ENCODE results near the gene TOP3A.
"Not testable (repeated sequence)": the region's sequence is repeated elsewhere in the genome, so short reads cannot be mapped to it uniquely, and the experiment has no call there.

Gene TOP3A, protein sequence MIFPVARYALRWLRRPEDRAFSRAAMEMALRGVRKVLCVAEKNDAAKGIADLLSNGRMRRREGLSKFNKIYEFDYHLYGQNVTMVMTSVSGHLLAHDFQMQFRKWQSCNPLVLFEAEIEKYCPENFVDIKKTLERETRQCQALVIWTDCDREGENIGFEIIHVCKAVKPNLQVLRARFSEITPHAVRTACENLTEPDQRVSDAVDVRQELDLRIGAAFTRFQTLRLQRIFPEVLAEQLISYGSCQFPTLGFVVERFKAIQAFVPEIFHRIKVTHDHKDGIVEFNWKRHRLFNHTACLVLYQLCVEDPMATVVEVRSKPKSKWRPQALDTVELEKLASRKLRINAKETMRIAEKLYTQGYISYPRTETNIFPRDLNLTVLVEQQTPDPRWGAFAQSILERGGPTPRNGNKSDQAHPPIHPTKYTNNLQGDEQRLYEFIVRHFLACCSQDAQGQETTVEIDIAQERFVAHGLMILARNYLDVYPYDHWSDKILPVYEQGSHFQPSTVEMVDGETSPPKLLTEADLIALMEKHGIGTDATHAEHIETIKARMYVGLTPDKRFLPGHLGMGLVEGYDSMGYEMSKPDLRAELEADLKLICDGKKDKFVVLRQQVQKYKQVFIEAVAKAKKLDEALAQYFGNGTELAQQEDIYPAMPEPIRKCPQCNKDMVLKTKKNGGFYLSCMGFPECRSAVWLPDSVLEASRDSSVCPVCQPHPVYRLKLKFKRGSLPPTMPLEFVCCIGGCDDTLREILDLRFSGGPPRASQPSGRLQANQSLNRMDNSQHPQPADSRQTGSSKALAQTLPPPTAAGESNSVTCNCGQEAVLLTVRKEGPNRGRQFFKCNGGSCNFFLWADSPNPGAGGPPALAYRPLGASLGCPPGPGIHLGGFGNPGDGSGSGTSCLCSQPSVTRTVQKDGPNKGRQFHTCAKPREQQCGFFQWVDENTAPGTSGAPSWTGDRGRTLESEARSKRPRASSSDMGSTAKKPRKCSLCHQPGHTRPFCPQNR

DNA sequence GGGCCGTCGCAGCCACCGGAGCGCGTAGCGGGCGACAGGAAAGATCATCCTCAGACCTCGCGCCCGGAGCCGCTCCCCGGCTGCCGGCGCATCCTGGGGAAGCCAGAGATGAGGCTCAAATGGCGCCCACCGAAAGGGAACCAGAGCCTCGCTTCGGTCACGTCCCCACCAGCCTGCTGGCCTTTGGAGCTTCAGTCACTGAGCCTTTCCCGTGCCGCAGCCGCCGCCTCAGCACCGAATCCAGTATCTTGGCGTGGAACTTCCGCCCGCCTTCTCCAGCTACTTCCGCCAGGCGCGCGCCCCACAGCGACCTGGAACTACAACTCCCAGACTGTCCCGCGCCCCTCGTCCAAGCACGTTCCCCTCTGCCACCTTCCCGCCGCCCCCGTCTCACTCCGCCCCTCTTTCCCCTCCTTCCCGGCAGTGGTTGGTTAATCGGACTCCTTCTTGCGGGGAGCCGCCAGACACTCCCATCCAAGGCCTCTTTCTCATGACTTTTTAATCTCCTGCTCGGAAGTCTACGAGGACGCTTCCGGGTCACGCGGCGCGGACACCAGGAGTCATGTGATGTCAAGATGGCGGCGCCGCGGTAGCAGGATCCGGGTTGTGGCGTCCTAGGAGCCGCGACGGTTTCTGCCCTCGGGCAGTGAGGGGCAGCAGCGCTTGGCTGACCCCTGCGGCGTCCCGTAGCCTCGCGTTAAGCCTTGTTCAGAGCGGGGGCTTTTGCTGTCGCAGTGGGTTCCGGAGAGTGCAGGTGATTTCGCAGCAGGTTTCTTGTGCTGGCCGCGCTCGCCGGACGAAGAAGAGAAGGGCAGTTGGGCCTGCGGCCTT is at the start of gene TOP3A, which contains the start of gene SMCR8:
TSS of gene TOP3A (minus strand) at position 264 of the 831 bp plus-strand sequence. CDS start at position 48, 216 bp downstream.
TSS of gene SMCR8 (plus strand) at position 563 of the 831 bp plus-strand sequence. CDS start 497 bp downstream, outside the sequence.
- peak; percentile 99 for DNase-seq (ENCODE audit: insufficient read length, low spot score)
- TF ChIP-seq POLR2A (IDR thresholded peaks at IDR 0.05; ENCODE audit: low read depth, low read length) = peak; percentile 97
- FAIRE-seq = no peak

DNA sequence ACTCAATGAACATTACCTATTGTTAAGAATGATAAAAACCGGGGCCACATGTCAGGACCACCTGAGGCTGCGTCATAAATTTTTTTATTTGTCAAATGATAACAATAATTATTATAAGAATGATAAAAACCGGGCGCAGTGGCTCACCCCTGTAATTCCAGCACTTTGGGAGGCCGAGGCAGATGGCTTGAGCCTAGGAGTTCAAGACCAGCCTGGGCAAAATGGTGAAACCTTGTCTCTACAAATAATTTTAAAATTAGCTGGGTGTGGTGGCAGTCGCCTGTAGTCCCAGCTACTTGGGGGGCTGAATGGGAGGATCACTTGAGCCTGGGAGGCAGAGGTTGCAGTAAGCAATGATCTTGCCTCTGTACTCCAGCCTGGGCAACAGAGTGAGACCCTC is 49.4 kb upstream of the TOP3A start:
- DNase-seq (ENCODE audit: insufficient read length, low spot score) = no peak
- no peak for TF ChIP-seq POLR2A (IDR thresholded peaks at IDR 0.05; ENCODE audit: low read depth, low read length)
- no peak for FAIRE-seq

DNA sequence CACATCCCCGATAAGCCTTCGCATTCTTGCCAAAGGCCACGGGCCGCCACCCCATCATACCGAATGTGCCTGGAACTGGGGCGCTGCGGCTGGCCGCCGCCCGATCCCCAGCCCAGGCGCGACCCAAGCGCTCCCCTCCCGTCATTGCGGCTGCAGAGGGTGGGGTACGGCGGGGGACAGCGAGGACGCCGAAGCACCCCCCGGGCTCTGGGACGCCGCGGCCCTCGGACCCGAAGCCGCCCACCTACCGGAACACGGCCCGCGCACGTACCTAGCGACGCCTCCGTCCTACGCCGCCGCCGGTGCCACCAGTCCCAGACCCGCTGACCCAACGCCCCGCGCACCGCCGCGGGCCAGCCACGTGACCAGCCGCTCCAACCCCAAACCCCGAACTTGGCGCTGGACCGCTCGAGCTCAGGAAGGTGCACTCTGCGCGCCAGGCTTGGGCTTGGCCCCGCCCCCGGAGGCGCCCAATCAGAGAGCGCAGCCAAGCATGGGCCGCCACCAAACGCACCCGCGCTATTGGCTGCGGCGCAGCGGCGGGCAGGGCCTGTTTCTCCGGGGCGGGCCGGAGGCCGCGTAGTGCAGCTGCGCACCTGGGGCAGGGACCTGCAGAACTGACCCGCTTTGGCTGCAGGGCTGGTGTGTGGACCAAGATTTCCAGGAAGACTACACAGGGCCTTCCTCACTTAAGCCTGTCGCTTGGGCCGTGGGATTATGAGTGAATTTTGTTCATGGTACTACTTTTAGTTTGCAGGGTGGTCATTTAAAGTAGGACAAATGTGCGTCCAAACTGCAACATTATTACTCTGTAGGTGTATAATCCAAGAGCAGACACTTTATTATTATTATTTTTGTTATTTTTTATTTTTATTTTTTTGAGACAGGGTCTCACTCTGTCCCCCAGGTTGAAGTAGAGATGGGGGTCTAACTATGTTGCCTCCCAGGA is 48.6 kb upstream of the TOP3A start, which contains the start of gene SHMT1:
TSS of gene SHMT1 (minus strand) at position 450 of the 949 bp plus-strand sequence. CDS start 7,569 bp downstream, outside the sequence.
- DNase-seq (ENCODE audit: insufficient read length, low spot score) = peak; percentile 99
- FAIRE-seq = peak; percentile 81
- TF ChIP-seq POLR2A (IDR thresholded peaks at IDR 0.05; ENCODE audit: low read depth, low read length) = peak; percentile 79

DNA sequence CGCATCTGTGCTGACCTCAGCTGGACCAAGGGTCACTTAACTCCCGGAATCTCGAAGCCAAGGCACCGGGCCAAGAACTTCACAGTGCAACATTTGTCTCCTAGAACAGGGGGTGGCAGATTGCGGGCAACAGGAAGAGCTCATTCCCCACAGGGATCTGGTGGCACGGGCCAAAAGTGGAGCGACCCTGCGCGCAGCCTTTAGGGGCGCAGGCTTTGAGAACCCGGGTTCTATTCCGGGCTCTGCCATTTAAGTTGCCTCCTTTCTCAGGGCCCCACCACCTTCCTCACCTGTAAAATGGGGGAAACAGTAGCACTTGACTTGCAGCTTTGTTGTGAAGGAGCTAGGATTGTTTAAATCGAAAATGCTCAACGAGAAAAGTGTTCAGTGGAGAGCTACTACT is 47.9 kb upstream of the TOP3A start:
- TF ChIP-seq POLR2A (IDR thresholded peaks at IDR 0.05; ENCODE audit: low read depth, low read length) = no peak
- FAIRE-seq (no peak), DNase-seq (ENCODE audit: insufficient read length, low spot score) (peak; percentile 77)

DNA sequence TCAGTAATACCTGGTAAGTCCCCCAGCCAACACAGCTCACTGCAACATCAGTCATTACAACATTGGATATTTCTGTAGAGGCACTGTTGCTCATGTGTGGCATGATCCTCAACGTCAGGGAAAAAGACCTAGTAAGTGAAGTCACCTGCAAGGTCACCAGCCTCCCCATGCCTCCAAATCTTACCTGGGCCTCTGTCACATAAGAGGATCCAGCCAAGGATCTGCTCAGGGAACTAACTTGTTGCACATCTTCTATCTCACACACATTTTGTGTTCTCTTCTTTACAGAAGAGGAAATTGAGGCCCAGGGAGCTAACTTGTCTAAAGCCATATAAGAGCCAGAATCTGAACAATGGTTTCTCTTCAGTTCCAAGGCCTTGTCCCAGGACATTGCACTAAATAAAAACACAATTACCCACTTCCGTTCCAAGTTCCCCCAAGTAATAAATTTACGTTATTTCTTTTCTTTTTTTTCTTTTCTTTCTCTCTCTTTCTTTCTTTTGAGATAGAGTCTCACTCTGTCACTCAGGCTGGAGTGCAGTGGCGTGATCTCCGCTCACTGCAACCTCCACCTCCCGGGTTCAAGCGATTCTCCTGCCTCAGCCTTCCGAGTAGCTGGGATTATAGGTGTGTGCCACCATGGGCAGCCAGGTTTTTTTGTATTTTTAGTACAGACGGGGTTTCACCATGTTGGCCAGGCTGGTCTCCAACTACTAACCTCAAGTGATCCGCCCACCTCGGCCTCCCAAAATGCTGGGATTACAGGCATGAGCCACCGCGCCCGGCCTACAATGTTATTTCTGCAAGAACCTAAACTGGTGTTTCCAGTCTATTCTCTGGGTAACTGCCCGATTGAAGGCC is 47.3 kb upstream of the TOP3A start:
- FAIRE-seq (no peak), DNase-seq (ENCODE audit: insufficient read length, low spot score) (no peak)
- TF ChIP-seq POLR2A (IDR thresholded peaks at IDR 0.05; ENCODE audit: low read depth, low read length) = no peak

DNA sequence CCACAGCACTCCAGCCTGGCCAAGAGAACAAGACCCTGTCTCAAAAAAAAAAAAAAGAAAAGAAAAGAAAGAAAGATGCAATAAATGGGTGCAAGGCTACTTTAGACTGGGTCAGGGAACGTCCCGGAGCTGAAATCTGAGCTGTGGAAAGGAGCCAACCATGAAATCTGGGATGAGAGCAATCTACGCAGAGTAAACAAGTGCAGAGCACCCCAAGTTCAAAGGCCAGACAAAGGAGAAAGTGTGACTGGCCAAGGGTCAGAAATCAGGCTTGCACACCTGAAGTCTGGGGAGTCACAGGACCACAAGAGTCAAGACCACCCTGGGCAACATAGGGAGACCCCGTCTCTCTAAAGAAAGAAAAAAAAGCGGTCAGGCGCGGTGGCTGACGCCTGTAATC is 45.7 kb upstream of the TOP3A start:
- FAIRE-seq (no peak), DNase-seq (ENCODE audit: insufficient read length, low spot score) (no peak)
- no peak for TF ChIP-seq POLR2A (IDR thresholded peaks at IDR 0.05; ENCODE audit: low read depth, low read length)

DNA sequence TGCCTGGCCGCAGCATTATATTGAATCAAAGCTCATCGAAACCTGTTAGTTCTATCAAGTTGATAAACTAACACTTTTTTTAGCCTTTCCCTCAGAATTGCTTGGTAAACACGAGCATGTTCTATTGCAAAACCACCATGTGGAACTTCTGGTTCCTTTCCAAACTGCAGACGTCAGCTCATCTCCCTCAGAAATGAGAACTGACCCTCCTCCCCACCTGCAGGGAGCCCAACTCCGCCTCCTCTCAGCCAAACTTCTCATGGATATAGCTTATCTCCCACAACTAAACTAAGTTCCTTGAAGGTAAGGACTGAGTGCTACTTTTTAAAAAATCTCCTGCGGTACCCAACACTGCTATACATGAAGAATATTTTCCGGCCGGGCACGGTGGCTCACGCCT is 41.8 kb upstream of the TOP3A start:
- TF ChIP-seq POLR2A (IDR thresholded peaks at IDR 0.05; ENCODE audit: low read depth, low read length) = no peak
- FAIRE-seq (no peak), DNase-seq (ENCODE audit: insufficient read length, low spot score) (no peak)

DNA sequence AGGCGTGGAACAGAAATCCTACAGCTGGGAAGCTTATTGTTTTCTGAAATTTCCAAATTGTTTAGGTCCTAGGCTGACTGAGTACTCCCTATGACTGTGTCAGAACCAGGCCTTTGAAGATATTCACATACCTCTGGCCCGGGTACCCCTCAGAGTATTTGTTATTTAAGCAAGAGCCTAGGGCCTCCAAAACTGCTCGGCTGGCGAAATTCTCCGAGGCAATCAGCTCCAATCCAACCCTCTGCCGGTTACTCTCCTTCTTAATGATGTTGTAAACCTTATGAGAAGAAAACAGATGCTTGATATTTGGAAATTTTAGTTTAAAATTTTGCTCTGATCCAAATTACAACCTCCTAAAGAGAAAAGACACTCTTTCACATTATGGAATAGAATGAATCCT is 38.7 kb upstream of the TOP3A start:
- FAIRE-seq = no peak
- TF ChIP-seq POLR2A (IDR thresholded peaks at IDR 0.05; ENCODE audit: low read depth, low read length) = no peak
- no peak for DNase-seq (ENCODE audit: insufficient read length, low spot score)

DNA sequence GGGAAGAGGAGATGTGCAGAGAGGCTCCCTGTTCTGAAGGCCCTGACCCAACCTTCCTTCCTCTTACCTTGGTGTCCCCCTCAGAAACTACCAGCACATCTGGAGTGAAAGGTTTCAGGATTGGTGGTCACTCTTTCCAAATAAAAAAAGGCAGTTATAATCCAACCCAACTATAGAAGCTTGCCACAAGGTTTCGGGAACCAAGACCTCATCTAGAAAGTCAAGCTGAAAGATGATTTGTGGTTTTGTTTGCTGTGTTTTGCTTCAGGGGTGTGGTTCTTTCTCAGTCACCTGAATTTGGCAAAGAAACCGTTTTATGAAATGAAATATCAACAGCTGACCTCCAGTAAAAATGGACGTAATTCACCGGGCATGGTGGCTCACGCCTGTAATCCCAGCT is 29.2 kb upstream of the TOP3A start:
- no peak for TF ChIP-seq POLR2A (IDR thresholded peaks at IDR 0.05; ENCODE audit: low read depth, low read length)
- FAIRE-seq = no peak
- no peak for DNase-seq (ENCODE audit: insufficient read length, low spot score)

DNA sequence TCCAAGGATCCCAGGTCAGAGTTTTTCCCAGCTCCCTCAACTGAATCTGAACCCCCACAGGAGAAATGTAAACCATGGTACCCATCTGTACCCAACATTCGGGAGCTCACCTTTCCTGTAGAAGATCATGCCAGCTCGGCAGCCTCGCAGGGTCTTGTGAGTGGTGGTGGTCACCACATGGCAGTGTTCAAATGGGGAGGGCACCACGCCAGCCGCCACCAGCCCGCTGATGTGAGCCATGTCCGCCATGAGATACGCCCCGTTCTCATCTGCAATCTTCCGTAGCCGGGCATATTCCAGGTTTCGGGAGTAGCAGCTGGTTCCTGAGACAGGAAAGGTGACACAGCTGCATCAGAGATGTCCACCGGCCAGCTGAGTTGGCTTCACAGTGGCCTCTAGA is 25.1 kb upstream of the TOP3A start:
- TF ChIP-seq POLR2A (IDR thresholded peaks at IDR 0.05; ENCODE audit: low read depth, low read length) = no peak
- FAIRE-seq (no peak), DNase-seq (ENCODE audit: insufficient read length, low spot score) (no peak)

DNA sequence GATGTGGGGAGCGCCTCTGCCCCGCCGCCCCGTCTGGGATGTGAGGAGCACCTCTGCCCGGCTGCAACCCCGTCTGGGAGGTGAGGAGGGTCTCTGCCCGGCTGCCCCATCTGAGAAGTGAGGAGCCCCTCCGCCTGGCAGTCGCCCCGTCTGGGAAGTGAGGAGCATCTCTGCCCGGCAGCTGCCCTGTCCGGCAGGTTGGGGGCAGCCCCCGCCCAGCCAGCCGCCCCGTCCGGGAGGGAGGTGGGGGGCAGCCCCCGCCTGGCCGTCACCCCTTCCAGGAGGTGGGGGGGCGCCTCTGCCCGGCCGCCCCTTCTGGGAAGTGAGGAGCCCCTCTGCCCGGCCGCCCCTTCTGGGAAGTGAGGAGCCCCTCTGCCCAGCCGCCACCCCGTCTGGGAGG is 23.4 kb upstream of the TOP3A start:
- not testable (repeated sequence) for FAIRE-seq; DNase-seq (ENCODE audit: insufficient read length, low spot score)
